IPS-NIHi11 (cell line): ENCODE results near the gene CENPX.

Source experiments
- DNase-seq: peaks from one replicate; pipeline ENCODE4 v3.0.0; 2012; ENCODE audit warnings: mixed read lengths, low spot score

CENPX gene

GRCh38 chr17:82055023-82055964 lies 32.6 kb upstream of the CENPX start:
- peak; percentile 5 for DNase-seq

DNA sequence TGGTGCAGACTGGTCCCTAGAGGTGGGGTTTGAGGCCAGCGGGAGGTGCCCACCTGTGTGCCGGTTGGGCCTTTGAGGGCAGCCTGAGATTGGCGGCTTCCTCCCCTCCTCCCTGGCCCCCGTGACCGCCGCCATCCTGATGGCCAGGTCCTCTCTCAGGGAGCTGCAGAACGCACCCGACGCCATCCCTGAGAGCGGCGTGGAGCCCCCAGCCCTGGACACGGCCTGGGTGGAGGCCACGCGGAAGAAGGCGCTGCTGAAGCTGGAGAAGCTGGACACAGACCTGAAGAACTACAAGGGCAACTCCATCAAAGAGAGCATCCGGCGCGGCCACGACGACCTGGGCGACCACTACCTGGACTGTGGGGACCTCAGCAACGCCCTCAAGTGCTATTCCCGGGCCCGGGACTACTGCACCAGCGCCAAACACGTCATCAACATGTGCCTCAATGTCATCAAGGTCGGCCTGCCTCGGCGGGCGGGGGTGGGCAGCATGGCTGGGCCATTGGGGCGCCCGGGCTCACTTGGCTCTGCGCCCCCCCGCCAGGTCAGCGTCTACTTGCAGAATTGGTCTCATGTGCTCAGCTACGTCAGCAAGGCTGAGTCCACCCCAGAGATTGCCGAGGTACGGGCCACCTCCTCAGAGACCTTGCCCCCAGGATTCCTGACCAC lies 31.8 kb upstream of the CENPX start:
- DNase-seq, result peak; percentile 6

DNA sequence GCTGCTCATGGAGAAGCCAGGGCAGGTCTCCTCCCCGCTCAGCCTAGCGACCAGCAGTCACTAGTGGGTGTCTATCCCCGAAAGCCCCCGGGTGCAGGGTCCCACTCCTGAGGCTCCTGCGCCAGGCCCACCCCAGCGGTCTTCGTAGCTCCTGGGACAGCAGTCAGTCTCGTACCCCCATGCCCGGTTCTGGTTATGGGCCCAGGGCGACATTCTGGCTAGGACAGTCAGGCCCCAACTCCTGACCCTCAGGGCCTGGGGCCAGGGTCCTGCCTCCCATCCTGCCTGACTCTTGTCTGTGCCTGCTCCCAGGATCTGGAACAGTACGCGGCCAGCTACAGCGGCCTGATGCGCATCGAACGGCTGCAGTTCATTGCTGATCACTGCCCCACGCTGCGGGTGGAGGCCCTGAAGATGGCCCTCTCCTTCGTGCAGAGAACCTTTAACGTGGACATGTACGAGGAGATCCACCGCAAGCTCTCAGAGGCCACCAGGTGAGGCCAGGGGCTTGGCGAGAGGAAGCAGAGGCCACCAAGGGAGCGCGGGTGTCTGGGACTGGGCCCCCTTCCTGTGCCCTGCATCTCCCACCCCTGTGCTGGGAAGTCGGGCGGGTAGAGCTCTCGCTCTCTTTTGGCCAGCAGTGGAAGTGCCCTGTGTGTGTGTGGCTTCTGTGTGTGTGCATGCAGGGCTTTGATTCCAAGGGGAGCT lies 31.0 kb upstream of the CENPX start:
- DNase-seq, result no peak

- no peak for DNase-seq
These were observed 30.5 kb upstream of the CENPX start for GRCh38 chr17:82053130-82053529.

DNA sequence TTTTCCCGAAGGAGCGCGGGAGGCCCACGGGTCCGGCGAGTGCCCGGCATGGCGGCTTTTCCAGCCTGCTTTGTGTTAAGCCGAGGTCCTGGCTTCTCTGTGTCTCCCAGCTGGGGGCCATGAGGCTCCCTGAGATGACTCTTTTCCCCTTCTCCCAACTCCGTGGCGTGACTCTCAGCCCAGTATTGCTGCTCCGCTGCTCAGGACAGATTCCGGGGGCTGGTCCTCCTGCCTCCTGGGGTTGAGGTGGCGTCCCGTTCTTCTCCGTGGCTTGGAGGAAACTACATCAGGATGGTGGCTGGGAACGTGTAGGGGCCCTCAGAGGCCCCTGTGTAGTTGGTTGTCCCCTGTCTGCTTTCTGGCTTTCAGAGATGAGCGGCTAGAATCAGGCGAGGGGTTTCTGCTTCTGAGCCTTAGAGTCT lies 30.0 kb upstream of the CENPX start:
- no peak for DNase-seq

- peak; percentile 96 for DNase-seq
These were observed 29.3 kb upstream of the CENPX start, which contains the start of the genes GPS1 and RFNG for GRCh38 chr17:82051776-82052637. GPS1 (plus strand) TSS chr17:82051898; CDS start chr17:82051932, 34 bp downstream. RFNG (minus strand) TSS chr17:82051811; CDS start chr17:82051766, 45 bp downstream.

DNA sequence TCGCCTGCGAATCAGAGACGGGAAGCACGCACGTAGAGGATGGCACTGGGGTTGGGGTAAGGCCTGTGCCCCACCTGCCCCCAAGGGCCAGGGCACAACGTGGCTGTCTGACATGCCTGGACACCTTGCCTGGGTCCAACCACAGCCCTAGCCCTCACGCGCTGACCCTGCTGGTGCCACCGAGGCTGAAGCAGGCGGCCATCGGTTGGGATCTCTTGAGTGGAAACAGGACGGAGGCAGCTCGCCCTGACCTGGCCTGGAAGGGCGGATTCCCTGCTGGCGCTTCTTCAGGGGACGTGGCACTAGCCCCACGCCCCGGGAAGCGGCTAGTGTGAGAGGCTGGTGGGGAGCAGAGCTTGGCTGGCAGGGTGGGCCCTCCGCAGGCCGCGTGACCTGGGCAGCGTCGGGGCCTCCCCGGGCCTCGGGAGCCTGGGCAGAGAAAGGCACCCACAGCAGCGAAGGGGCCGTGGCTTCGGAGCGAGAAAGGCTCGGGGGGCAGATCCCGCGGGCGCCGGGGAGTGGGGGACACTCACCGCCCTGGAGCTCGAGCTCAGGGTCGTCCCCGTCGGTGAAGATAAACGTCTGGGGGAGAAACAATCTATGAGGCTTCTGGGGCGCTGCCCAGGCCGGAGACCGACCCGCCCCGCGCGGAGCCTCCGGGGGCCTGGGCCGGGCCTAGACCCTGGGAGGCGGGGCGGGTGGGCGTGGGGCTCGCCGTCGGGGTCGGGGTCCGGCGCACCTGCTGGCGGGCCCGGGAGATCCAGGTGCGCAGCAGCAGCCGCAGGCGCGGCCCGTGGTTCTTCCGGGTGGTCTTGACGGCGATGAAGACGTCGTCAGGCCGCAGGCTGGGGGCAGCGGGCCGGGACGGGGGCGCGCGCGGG lies 28.3 kb upstream of the CENPX start:
- peak; percentile 85 for DNase-seq

DNA sequence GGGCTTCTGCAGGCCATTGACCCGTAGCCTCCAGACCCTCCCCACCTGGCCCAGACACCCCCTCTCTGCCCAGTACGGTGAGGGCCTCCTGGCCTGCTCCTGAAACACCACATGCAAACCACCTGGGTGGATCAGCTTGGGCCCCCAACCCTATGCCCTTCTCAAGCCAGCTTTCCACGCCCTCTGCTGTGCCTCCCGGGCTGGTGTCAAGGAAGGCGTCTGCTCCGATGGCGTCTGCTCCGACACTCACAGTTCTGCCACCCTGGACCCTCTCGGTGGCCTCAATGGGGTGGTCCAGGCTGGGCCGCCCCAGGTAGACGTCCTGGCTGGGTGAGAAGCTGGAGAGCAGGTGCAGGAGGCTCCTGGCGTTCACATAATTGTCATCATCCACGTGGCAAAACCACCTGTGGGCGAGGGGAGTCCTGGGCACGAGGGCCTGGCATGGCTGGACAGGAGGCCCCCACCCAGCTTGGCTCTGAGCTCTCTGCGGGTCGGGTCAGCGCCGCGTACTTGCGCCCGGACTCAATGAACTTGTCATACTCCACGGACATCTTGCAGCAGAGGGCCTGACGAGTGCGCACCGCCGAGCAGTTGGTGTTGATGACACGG lies 27.6 kb upstream of the CENPX start:
- no peak for DNase-seq

DNA sequence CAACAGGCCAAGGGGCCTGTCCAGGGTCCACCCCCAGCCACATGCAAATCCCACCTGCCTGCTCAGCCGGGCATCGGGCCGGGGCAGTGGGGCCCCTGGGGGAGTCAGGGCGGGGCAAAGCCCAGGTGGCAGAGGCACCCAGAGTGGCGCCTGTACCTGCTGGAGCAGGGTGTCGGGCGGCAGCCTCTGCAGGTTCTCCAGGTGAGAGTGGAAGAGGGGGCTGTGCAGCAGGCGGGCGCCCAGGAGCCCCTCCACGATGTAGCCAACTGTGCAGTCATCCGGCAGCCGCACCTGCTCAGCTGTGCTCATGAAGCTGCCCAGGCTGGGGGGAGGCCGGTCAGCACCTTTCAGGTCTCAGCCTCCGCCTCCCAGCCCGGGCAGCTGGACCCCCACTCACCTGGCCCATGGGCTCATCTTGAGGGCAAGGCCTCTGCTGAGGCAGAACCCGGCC lies 26.9 kb upstream of the CENPX start:
- no peak for DNase-seq

DNA sequence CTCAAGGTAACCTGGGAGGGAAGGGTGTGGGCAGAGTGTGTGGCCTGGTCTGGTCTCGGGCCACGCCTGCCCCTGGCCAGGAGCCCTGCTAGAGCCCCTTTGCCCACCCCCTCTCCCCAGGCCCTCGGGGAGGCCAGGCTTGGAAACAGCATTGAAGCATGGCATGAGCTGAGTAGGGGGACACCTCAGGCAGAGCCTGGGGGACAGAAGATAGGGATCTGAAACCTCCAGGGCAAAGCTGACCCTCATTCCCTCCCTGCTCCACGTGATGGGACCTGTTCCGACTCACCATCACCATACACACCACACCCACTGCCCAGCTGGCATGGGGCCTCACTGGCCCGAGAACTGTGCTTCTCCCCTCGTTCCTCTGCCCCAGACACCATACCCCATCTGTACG lies 26.4 kb upstream of the CENPX start:
- no peak for DNase-seq

GRCh38 chr17:82048571-82048971 lies 25.9 kb upstream of the CENPX start:
- no peak for DNase-seq

GRCh38 chr17:82047914-82048570 lies 25.4 kb upstream of the CENPX start:
- DNase-seq, result no peak

DNA sequence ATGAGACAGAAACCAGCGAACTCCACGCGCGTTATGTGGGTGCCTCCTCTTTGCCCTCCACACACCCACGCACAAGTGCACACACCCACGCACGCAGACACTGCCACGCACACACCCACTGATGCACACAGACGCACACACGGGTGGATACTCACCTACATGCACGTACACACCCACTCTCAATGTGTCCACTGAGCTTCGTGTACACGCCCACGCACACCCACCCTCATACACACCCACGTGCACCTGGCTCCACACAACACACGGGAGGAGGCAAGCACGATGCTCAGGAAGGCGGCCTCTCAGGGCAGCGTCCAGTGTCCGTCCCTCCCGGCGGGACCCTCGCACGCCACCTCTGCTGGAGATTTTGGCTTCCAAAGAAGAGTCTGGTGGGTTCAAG lies 24.7 kb upstream of the CENPX start:
- DNase-seq, result no peak

GRCh38 chr17:82046903-82047302 lies 24.2 kb upstream of the CENPX start:
- no peak for DNase-seq

- DNase-seq, result no peak
These were observed 23.3 kb upstream of the CENPX start for GRCh38 chr17:82045936-82046484.

GRCh38 chr17:82043507-82043906 lies 20.8 kb upstream of the CENPX start:
- peak; percentile 51 for DNase-seq

- DNase-seq, result no peak
These were observed 20.0 kb upstream of the CENPX start for GRCh38 chr17:82042649-82043048.

- no peak for DNase-seq
These were observed 18.6 kb upstream of the CENPX start for GRCh38 chr17:82041144-82041814.
